Muscle layer of colon (tissue), 2 donors: ENCODE results near the gene CAV2.

ENCODE experiments used
- H3K27ac ChIP-seq: one replicate; pipeline ENCODE4 v1.7.0; 2013; ENCODE audit warnings: low read depth, mild to moderate bottlenecking, low read length, moderate library complexity
- H3K27me3 ChIP-seq, 2 donors: one replicate each; pipeline ENCODE4 v1.7.0; 2013; ENCODE audit warnings: low read length in 2 of 2, mild to moderate bottlenecking in 2 of 2; ENCODE audit not compliant: insufficient read depth in 2 of 2, control insufficient read depth in 1 of 2
- H3K36me3 ChIP-seq: one replicate; pipeline ENCODE4 v1.7.0; 2013; ENCODE audit warnings: mild to moderate bottlenecking, low read length; ENCODE audit not compliant: insufficient read depth
- H3K4me1 ChIP-seq: one replicate; pipeline ENCODE4 v1.7.0; 2013; ENCODE audit warnings: mild to moderate bottlenecking, low read length; ENCODE audit not compliant: insufficient read depth
- H3K4me3 ChIP-seq, 2 donors: one replicate each; pipeline ENCODE4 v1.7.0; 2013; ENCODE audit warnings: low read length in 2 of 2, low read depth in 1 of 2, mild to moderate bottlenecking in 1 of 2, moderate library complexity in 1 of 2
- H3K9ac ChIP-seq: one replicate; pipeline ENCODE4 v1.7.0; 2013; ENCODE audit warnings: low read length
- H3K9me3 ChIP-seq: one replicate; pipeline ENCODE4 v1.7.0; 2013; ENCODE audit warnings: mild to moderate bottlenecking, low read length
- donor health status: abdominal sarcoma.
- donor health status: Adenocarcinoma of cecum.

CAV2 gene

GRCh38 chr7:116511552-116512519 is 12.3 kb downstream of the CAV2 start:
- peak overlapping the region; percentile 18 for H3K9ac ChIP-seq
- H3K4me1 ChIP-seq, result peaks cover 6% of the 10 kb centered on the region
- peaks cover 4% of the 10 kb centered on the region for H3K36me3 ChIP-seq
- H3K4me3 ChIP-seq, result peak overlapping the region; percentile 16 to 63
- H3K9me3 ChIP-seq, result no peaks in the 10 kb centered on the region
- H3K27me3 ChIP-seq, result no peaks in the 10 kb centered on the region
- H3K27ac ChIP-seq, result peak overlapping the region; percentile 75

- H3K4me1 ChIP-seq, result peaks cover 6% of the 10 kb centered on the region
- H3K36me3 ChIP-seq, result no peaks in the 10 kb centered on the region
- H3K27me3 ChIP-seq, result no peaks in the 10 kb centered on the region
- H3K9ac ChIP-seq, result no peak overlapping the region
- no peaks in the 10 kb centered on the region for H3K9me3 ChIP-seq
- peak overlapping the region in 1 of 2 donors; percentile 63 for H3K4me3 ChIP-seq
- H3K27ac ChIP-seq, result peak overlapping the region; percentile 75
Measured at GRCh38 chr7:116512520-116513188, 13.1 kb downstream of the CAV2 start.

- Histone ChIP-seq H3K36me3 (no peaks in the 10 kb centered on the region), H3K4me3 (no peak overlapping the region), H3K9ac (no peak overlapping the region), H3K27me3 (no peaks in the 10 kb centered on the region), H3K4me1 (peaks cover 6% of the 10 kb centered on the region), H3K9me3 (no peaks in the 10 kb centered on the region), H3K27ac (no peak overlapping the region)
Measured at GRCh38 chr7:116515584-116515983, 16.0 kb downstream of the CAV2 start.

GRCh38 chr7:116516324-116516723 is 16.8 kb downstream of the CAV2 start:
- H3K9ac ChIP-seq, result no peak overlapping the region
- no peak overlapping the region for H3K4me3 ChIP-seq
- H3K27me3 ChIP-seq, result no peaks in the 10 kb centered on the region
- no peaks in the 10 kb centered on the region for H3K36me3 ChIP-seq
- H3K4me1 ChIP-seq, result peaks cover 6% of the 10 kb centered on the region
- H3K27ac ChIP-seq, result no peak overlapping the region
- H3K9me3 ChIP-seq, result no peaks in the 10 kb centered on the region

- Histone ChIP-seq H3K9me3 (no peaks in the 10 kb centered on the region), H3K36me3 (no peaks in the 10 kb centered on the region), H3K27ac (no peak overlapping the region), H3K27me3 (no peaks in the 10 kb centered on the region), H3K4me1 (peaks cover 4% of the 10 kb centered on the region), H3K9ac (no peak overlapping the region), H3K4me3 (no peak overlapping the region)
Measured at GRCh38 chr7:116517626-116518025, 18.1 kb downstream of the CAV2 start.

- no peaks in the 10 kb centered on the region for H3K27me3 ChIP-seq
- no peak overlapping the region for H3K27ac ChIP-seq
- H3K9me3 ChIP-seq, result no peaks in the 10 kb centered on the region
- no peaks in the 10 kb centered on the region for H3K36me3 ChIP-seq
- no peaks in the 10 kb centered on the region for H3K4me1 ChIP-seq
- H3K9ac ChIP-seq, result no peak overlapping the region
- no peak overlapping the region for H3K4me3 ChIP-seq
Measured at GRCh38 chr7:116518961-116519360, 19.4 kb downstream of the CAV2 start.

GRCh38 chr7:116521046-116521664 is 21.6 kb downstream of the CAV2 start:
- no peak overlapping the region for H3K27ac ChIP-seq
- H3K9me3 ChIP-seq, result no peaks in the 10 kb centered on the region
- no peaks in the 10 kb centered on the region for H3K27me3 ChIP-seq
- no peaks in the 10 kb centered on the region for H3K36me3 ChIP-seq
- no peaks in the 10 kb centered on the region for H3K4me1 ChIP-seq
- no peak overlapping the region for H3K4me3 ChIP-seq
- no peak overlapping the region for H3K9ac ChIP-seq

- Histone ChIP-seq H3K9ac (no peak overlapping the region), H3K4me1 (no peaks in the 10 kb centered on the region), H3K4me3 (no peak overlapping the region), H3K27ac (no peak overlapping the region), H3K27me3 (no peaks in the 10 kb centered on the region), H3K36me3 (no peaks in the 10 kb centered on the region), H3K9me3 (no peaks in the 10 kb centered on the region)
Measured at GRCh38 chr7:116522247-116522646, 22.7 kb downstream of the CAV2 start.

GRCh38 chr7:116524221-116524608 is 24.7 kb downstream of the CAV2 start:
- Histone ChIP-seq H3K9me3 (no peaks in the 10 kb centered on the region), H3K36me3 (peaks cover 4% of the 10 kb centered on the region), H3K27me3 (no peaks in the 10 kb centered on the region), H3K4me3 (peak overlapping the region in 1 of 2 donors; percentile 51), H3K9ac (peak overlapping the region; percentile 69), H3K4me1 (peaks cover 4% of the 10 kb centered on the region), H3K27ac (peak overlapping the region; percentile 76)

- Histone ChIP-seq H3K36me3 (peaks cover 9% of the 10 kb centered on the region), H3K4me3 (peak within 1 kb of the TSS; percentile 61 to 95), H3K9ac (peak within 1 kb of the TSS; percentile 88), H3K9me3 (no peaks in the 10 kb centered on the region), H3K27me3 (no peaks in the 10 kb centered on the region), H3K27ac (peak within 1 kb of the TSS; percentile 90), H3K4me1 (peaks cover 9% of the 10 kb centered on the region)
Measured at GRCh38 chr7:116524609-116525297, 25.2 kb downstream of the CAV2 start, which contains the start of gene CAV1. TSS of gene CAV1 (plus strand) at chr7:116525036. CDS start at chr7:116525063, 27 bp downstream.
